ENCODE results near the gene TNFRSF14.

The TNFRSF14 gene

DNA sequence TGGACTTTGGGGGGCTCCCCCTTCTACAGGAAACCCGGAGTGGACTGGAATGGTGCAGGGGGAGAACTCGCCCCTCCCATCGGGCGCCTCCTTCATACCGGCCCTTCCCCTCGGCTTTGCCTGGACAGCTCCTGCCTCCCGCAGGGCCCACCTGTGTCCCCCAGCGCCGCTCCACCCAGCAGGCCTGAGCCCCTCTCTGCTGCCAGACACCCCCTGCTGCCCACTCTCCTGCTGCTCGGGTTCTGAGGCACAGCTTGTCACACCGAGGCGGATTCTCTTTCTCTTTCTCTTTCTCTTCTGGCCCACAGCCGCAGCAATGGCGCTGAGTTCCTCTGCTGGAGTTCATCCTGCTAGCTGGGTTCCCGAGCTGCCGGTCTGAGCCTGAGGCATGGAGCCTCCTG is at the start of gene TNFRSF14:
Gene TNFRSF14, plus strand, starts transcription at position 95 of the 401 bp plus-strand sequence. Its CDS starts 294 bp downstream, at position 389.
- DNase-seq (ENCODE audit: low read depth in 2 of 2), result peak; percentile 66 to 68

- no peak for DNase-seq (ENCODE audit: low read depth in 2 of 2)
Observed at GRCh38 chr1:2506901-2507565, 49.1 kb upstream of the TNFRSF14 start.

- no peak for DNase-seq (ENCODE audit: low read depth in 2 of 2)
Observed at GRCh38 chr1:2507744-2508155, 48.4 kb upstream of the TNFRSF14 start.

- no peak for DNase-seq (ENCODE audit: low read depth in 2 of 2)
Observed at GRCh38 chr1:2508180-2508579, 48.0 kb upstream of the TNFRSF14 start.

DNA sequence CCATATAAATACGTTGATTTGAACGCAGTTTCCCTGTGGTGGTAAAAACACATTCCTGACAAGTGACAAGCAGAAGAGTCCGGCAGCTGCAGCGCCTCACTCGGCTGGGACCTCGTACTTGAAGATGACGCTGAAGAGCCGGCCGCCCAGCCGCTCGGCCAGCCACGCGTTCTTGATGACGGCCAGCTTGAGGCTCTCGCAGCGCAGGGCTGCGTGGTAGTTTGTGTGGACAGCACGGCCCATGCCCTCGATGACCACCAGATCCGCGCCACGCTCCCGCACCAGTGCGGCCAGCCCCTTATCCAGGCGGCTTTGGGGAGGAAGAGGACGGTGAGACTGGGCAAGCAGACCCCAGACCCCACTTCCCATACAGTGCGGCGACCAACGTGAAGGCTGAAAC is 47.4 kb upstream of the TNFRSF14 start:
- DNase-seq (ENCODE audit: low read depth in 2 of 2), result no peak

- no peak for DNase-seq (ENCODE audit: low read depth in 2 of 2)
Observed at GRCh38 chr1:2509589-2509988, 46.6 kb upstream of the TNFRSF14 start.

- DNase-seq (ENCODE audit: low read depth in 2 of 2), result no peak
Observed at GRCh38 chr1:2510366-2511155, 45.6 kb upstream of the TNFRSF14 start.

DNA sequence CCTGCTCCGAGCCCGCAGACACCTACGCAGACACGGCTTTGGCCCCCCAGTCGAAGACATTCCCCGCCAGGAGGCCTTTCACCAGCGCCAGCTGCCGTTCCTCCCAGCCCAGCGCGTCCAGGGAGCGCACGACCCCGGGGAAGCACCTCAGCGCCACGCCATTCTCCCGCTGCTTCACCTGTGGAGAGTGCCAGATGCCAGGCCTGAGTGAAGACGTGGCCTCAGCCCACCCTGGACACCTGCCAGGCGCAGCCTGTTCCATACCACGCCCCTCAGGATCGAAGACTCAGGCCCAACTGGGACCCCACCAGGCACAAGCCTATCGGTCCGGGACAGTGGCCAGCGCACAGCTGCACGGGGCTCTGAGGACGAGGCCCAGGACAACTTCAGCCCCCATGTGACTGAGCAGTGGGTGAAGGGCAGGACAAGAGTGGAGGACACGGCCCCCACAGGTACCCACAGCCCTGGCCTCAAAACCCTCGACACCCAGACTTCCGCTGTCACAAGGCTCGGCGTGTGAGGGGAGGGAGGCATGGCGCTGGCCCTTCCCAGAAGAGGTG is 43.2 kb upstream of the TNFRSF14 start:
- no peak for DNase-seq (ENCODE audit: low read depth in 2 of 2)

DNA sequence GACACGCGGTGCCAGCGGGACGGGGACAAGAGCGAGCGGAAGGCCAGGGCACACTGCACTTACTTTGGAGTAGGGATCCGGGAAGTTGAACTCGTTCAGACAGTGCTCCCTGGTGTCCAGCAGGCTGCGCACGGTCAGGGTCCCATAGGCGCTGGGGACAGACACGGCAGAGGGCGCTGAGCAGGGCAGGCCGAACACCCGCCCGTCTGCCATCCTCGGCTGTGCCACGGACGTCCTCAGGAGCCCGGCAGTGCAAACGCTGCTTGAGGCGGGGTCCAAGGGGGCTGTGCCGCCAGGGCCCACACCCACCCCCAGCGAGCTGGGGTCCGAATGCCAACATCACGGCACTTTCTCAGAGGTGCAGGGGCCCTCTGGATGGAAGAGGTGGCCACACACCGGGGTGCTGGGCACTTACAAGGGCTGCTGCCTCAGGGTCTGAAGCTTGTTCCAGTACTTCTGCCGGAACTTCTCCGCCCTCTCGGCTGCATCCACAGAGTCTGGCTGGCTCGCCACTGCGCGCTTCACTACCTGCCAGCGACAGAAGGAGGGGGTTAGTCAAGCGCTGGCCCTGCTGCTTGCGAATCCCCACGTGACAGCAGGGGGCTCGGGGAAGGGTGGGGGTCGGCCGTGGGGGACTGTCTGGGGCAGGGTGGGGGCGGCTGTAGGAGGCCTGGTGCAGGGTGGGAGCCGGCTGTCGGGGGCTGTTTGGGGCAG is 42.1 kb upstream of the TNFRSF14 start:
- DNase-seq (ENCODE audit: low read depth in 2 of 2), result no peak

DNA sequence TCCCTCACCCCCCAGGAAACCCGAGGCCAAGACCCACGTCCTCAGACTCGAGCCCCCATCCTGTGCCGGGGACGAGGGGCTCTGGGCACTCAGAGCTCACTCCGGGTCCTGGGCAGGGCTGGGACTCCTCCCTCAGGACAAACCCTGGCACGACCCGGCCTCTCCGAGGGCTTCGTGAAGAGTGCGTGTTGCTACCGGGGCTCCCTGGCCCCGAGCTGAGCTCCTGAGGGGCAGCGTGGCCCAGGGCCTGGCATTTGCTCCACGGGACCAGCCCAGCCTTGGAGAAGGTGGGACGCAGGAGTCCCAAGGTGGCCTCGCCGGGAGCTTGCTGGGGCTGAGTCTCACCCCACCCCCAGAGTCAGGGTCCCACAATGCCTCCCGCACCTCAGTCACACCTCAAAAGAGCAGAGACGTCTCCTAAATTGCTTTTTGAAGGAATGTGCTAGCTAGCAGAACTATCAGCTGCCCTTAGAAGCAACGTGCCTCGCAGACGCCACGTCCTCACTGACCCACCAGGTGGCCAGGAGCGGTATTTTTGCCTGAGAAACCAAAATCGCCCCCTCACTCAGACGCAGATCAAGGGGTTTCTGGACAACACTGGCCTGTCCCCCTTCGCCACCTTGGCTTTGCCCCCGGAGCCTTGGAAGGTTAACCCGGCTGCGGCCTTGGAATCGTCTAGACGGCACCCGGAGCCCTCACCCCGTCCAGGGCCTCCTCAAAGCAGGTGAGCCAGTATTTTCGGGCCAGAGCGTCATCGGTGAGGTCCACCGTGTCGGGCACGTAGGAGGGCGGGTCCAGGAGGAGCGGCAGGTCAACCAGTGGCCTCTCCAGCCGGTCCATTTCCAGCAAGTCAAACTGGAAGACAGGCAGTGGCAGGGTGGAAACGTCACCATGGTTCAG is 41.1 kb upstream of the TNFRSF14 start:
- no peak for DNase-seq (ENCODE audit: low read depth in 2 of 2)

- no peak for DNase-seq (ENCODE audit: low read depth in 2 of 2)
Observed at GRCh38 chr1:2515763-2516080, 40.4 kb upstream of the TNFRSF14 start.

DNA sequence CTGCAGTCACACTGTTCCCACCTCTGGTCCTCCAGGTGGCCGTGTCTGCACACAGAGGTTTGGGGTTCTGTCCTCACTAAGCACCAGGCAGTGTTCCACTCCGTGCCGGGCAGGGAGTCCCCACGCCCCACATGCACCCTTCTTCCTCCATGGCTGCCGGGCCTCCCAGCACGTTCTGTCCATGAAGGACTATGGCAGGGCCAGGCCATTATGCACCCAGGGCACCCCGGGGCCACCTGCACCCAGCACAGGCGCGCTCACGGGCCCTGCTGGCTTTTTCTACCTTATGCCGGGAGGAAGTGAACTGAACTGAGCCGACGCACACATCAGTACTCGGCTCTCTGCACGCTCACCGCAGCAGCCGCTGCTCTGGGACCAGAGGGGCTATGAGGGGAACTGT is 40.0 kb upstream of the TNFRSF14 start:
- DNase-seq (ENCODE audit: low read depth in 2 of 2), result no peak

DNA sequence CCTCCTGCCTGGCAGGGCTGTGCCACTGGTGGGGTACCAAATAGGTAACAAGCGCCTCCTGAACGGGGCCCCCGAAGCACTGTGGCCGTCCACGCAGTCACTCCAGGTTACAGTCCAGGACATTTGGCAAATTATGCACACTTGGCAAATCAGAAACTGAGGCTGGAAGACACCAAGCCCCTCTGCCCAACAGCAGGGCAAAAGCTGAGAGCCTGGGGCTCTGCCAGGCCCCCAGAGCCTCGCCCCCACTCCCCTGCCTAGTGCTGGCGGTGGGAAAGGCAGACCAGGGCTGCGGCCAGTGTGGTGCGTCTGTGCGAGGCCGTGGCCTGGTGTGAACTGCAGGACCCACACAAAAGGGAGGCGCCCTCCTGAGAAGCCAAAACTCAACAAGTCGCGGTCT is 39.2 kb upstream of the TNFRSF14 start:
- DNase-seq (ENCODE audit: low read depth in 2 of 2), result no peak

DNA sequence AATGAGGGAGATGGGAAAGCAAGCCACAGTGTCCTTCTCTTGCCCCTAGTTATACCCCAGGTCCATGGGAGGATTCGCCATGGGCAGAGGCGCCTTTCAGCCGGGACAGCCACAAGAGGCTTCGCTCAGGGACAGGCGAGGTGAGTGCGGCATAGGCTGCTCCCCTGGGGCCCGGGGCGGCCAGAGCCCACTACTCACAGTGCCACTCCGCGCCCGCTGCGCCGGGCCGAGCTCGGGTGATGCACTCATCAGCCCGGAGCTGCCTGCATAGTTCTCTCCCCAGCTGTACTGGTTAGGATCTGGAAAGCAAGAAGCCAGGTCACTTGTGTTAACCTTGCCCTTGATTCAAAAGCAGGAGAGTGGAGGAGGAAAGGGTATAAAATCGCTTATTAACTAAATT is 38.2 kb upstream of the TNFRSF14 start:
- DNase-seq (ENCODE audit: low read depth in 2 of 2), result no peak

- DNase-seq (ENCODE audit: low read depth in 2 of 2), result no peak
Observed at GRCh38 chr1:2518528-2518927, 37.6 kb upstream of the TNFRSF14 start.

DNA sequence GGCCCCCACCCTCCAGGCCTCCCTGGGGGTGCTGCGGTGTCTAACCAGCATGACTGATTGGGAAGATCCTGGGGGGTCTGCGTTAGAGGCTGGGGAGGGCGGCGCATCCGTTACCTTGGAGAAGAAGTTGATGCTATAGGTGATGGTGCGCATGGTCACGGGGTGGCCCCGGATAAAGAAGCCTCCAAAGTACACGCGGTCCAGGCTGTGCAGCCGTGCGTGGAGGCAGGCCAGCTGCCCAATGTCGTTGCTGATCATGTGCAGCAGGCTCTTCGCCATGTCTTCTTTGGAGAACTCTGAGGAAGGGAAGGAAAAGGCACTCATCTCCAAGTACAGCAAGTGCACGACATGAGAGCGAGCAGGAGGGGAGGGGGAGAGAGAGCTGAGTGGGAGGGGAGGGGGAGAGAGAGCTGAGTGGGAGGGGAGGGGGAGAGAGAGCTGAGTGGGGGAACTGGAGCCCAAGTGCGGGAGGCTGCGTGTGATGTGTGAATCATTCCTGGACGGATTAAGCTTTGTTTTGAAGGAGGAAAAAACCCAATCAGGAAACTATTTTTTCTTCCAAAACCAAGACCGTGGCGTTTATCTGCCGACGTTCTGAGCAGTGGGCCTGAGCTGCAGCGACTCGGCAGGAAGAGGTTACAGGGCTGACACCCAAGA is 37.0 kb upstream of the TNFRSF14 start:
- no peak for DNase-seq (ENCODE audit: low read depth in 2 of 2)

DNA sequence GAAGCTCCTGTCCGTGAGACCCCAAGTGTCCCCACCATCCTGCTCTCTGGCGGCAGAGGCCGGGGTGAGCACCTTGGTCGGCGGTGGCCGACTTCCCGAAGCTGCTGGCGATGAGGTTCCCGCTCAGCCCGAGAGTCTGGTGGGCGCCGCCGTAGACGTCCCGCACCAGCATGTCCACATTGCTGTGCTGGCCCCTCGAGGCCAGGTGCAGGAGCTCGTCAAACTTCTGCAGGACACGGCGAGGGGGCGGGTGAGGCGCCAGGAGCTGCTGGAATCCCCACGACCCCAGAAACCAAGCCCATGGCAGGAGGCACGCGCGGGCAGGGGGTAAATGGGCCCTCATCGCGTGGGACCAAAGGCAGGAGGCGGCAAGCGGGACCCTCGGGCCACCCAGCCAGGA is 36.4 kb upstream of the TNFRSF14 start:
- no peak for DNase-seq (ENCODE audit: low read depth in 2 of 2)

- no peak for DNase-seq (ENCODE audit: low read depth in 2 of 2)
Observed at GRCh38 chr1:2520206-2520605, 36.0 kb upstream of the TNFRSF14 start.

GRCh38 chr1:2520806-2521205 is 35.4 kb upstream of the TNFRSF14 start:
- no peak for DNase-seq (ENCODE audit: low read depth in 2 of 2)

DNA sequence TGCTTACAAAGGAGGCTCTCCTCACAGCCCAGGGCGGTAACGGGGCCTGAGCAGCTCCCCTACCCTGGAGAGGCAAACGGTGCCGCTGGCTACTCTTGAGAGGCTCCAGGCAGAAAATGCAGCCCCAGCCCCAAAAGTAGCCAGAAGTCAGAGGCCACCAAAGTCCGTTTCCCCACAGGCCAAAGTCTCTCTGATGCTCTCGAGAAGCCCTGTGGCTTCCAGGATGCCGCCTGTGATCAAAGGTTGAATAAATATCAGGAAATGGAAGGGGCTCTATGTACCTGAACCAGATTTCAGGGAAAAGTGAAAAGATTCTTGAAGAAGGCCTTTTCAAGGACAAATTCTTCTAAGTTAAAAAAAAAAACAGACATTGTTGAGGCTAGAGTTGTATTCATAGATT is 33.9 kb upstream of the TNFRSF14 start:
- no peak for DNase-seq (ENCODE audit: low read depth in 2 of 2)
